ENCODE measurements around the gene DVL2.

GRCh38 chr17:7258731-7259554 lies 24.6 kb upstream of the DVL2 start:
- TF ChIP-seq CTCF (IDR thresholded peaks at IDR 0.05) = no peak
- no peak for TF ChIP-seq POLR2A (IDR thresholded peaks at IDR 0.05)
